NB4 (cell line): Measurements from ENCODE around the gene MED15.

ENCODE experiments used
- DNase-seq: peaks from one replicate; pipeline ENCODE4 v3.0.0; 2010; ENCODE audit warnings: low read depth
- H3K4me3 ChIP-seq: one replicate; pipeline ENCODE4 v1.5.1; 2011; ENCODE audit warnings: mild to moderate bottlenecking, low read depth, low read length, moderate library complexity
- CTCF ChIP-seq: IDR thresholded peaks from one replicate; pipeline ENCODE4 v1.5.1; 2012; ENCODE audit warnings: low read depth, low read length
- MAX ChIP-seq: IDR thresholded peaks from 2 replicates; pipeline ENCODE4 v1.6.1; 2011; ENCODE audit warnings: low read depth, low read length
- MYC ChIP-seq: IDR thresholded peaks from 2 replicates; pipeline ENCODE4 v1.6.1; 2011; ENCODE audit warnings: low read depth, low read length
- POLR2A ChIP-seq: IDR thresholded peaks from 2 replicates; pipeline ENCODE4 v1.6.1; 2011; ENCODE audit warnings: mild to moderate bottlenecking; ENCODE audit not compliant: insufficient read length; ENCODE audit errors: extremely low read depth

The MED15 gene

DNA sequence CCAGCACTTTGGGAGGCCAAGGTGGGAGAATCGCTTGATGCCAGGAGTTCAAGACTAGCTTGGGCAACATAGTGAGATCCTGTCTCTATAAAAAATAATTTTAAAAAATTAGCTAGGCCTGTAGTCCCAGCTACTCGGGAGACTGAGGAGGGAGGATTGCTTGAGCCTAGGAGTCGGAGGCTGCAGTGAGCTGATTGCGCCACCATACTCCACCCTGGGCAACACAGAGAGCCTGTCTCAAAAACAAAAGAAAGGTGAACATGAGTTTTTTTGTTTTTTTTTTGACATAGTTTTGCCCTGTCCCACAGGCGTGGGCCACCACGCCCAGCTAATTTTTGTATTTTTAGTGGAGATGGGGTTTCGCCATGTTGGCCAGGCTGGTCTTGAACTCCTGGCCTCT, 17.6 kb downstream of the MED15 start:
- DNase-seq: no peak

DNA sequence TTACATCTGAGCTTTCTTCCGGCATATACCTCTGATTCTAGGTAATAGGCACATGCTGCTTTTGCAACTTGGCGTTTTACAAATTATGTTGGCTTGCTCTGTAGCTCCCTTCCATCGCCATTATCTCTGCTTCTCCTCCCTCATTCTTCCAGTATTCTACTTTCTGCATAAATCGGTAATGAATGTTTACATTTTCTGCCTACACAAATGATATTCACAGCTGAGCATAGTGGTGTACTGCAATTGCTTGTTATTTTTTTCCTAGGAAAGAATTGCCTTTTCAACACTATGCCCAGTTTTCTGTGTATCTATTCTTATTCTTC, 18.9 kb downstream of the MED15 start:
- TF ChIP-seq MAX (no peak), MYC (no peak), POLR2A (no peak), CTCF (no peak)
- no peak overlapping the region for H3K4me3 ChIP-seq
- DNase-seq: no peak

More for the DNA sequence above, 17.6 kb downstream of the MED15 start:
- TF ChIP-seq CTCF: no peak
- TF ChIP-seq MAX: no peak
- TF ChIP-seq MYC: no peak
- TF ChIP-seq POLR2A: no peak
- no peak overlapping the region for H3K4me3 ChIP-seq

DNA sequence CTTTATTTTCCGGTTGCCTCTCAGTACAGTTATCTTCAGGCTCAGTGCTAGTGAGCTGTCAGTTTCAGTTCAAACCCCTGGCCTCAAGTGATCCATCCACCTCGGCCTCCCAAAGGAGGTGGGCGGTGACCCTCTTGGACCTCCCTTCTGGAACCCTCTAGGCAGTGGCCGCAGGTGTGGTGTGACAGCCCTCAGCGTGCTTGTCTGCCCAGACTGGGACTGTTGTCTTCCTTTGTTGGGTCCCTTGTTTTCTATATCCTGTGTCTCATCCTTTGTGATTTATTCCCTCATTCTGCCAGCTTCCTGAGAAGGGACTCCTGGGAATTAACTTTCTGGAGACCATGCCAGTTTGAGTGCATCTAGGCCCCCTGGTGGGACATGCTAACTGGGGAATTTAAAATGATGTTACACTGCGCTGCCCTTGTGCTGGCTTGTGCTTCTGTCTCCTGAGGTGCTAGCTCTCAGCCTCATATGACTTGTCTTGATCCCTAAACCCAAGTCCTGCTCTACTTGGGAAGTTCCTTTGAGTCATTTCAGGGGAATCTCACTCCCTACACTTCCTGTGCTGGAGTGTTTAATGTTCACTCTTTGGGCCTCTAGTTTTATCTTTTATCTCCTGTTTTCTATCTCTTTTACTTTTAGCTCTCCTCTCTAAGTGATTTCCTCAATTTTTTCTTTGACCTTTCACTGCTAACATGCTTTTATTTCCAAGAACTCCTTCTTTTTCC, 19.4 kb downstream of the MED15 start:
- no peak overlapping the region for H3K4me3 ChIP-seq
- TF ChIP-seq CTCF: no peak
- TF ChIP-seq MAX: no peak
- no peak for TF ChIP-seq POLR2A
- no peak for TF ChIP-seq MYC
- DNase-seq: no peak

DNA sequence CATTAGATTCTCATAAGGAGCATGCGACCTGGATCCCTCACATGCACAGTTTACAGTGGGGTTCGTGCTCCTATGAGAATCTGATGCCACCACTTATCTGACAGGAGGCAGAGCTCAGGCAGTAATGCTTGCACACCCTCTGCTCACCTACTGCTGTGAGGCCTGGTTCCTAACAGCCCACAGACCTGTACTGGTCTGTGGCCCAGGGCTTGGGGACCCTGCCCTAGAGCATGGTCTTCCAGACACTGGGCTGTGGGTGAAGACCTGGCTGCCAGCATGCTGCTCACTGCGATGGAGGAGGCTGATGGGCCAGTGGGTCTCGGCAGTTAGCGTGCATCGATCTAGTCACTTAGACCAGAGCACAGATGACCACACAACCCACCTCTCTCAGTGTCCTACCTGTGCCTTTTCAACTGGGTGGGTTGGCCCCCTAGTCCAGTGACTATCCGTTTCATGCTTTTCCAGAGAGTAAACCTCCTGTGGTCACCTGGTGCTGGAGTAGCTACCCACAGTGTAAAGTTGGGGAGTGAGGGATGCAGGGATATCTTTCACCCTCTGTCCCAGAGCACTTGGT, 21.1 kb downstream of the MED15 start:
- no peak for DNase-seq
- no peak for TF ChIP-seq POLR2A
- no peak for TF ChIP-seq CTCF
- no peak for TF ChIP-seq MYC
- no peak for TF ChIP-seq MAX
- no peak overlapping the region for H3K4me3 ChIP-seq

DNA sequence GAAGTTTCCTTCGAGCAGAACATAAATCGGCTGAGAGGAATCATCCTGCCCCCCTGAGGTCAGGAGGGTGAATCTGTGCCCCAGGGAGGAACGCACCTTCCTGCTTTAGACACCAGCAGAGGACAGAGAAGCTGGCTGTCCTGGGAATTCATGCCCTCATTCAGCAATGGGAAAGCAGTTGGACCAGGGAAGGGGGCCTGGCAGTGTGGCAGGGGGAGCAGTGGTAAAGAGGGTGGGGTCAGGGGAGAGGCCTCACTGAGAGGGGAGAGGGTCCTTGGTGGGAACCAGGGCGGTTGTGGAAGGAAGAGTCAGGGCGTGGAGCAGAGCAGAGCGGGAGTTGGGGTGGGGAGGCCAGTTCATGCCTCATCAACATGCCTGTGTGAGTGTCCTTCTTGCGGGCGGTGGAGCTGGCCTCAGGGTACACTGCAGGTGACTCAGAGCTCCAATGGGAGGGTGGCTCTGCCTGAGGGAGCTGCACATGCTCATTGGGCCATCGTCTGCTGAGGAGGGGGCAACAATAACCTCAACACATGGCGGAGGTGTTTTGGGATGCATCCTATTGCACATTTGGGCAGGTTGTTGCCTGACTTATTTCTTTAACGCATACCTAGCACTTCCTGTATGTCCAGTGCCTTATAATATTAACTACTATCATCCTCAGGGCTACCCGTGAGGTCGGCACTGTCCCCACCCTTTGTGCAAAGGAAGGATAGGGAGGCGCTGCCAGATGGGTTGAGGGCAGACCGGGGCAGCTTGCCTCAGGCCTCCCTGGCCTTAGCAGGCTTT, 23.2 kb downstream of the MED15 start:
- TF ChIP-seq MYC: no peak
- no peak for TF ChIP-seq CTCF
- no peak for TF ChIP-seq MAX
- TF ChIP-seq POLR2A: no peak
- no peak for DNase-seq
- H3K4me3 ChIP-seq: no peak overlapping the region
